ENCODE results near the gene PLPP4.

DNA sequence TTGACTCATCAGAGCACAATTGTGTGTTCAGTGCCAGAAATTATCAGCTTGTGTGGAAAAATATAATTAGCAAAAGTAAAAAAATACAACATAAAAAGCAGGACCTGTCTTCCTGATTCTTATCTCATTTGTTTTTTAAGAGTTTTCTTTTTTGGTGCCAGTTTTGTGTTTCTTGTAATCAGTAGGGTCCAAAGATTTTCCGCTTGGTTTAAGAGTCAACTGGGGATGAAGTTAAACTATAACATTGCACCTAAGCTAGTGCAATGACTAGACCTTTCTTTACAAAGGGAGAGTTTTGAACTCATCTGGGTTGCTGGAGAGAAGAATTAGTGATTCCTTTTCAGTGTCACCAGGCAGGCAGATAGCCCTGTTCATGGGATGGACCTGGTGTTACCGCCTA is 113.4 kb downstream of the PLPP4 start:
- TF ChIP-seq POLR2AphosphoS5 (IDR thresholded peaks at IDR 0.05; ENCODE audit: low read depth) (no peak), GABPA (IDR thresholded peaks at IDR 0.05; ENCODE audit: low read depth) (no peak)
- TF ChIP-seq, protein P1, sequence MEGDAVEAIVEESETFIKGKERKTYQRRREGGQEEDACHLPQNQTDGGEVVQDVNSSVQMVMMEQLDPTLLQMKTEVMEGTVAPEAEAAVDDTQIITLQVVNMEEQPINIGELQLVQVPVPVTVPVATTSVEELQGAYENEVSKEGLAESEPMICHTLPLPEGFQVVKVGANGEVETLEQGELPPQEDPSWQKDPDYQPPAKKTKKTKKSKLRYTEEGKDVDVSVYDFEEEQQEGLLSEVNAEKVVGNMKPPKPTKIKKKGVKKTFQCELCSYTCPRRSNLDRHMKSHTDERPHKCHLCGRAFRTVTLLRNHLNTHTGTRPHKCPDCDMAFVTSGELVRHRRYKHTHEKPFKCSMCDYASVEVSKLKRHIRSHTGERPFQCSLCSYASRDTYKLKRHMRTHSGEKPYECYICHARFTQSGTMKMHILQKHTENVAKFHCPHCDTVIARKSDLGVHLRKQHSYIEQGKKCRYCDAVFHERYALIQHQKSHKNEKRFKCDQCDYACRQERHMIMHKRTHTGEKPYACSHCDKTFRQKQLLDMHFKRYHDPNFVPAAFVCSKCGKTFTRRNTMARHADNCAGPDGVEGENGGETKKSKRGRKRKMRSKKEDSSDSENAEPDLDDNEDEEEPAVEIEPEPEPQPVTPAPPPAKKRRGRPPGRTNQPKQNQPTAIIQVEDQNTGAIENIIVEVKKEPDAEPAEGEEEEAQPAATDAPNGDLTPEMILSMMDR (IDR thresholded peaks at IDR 0.05; ENCODE audit: insufficient read depth, low read length) = no peak
- TF ChIP-seq, protein P2, sequence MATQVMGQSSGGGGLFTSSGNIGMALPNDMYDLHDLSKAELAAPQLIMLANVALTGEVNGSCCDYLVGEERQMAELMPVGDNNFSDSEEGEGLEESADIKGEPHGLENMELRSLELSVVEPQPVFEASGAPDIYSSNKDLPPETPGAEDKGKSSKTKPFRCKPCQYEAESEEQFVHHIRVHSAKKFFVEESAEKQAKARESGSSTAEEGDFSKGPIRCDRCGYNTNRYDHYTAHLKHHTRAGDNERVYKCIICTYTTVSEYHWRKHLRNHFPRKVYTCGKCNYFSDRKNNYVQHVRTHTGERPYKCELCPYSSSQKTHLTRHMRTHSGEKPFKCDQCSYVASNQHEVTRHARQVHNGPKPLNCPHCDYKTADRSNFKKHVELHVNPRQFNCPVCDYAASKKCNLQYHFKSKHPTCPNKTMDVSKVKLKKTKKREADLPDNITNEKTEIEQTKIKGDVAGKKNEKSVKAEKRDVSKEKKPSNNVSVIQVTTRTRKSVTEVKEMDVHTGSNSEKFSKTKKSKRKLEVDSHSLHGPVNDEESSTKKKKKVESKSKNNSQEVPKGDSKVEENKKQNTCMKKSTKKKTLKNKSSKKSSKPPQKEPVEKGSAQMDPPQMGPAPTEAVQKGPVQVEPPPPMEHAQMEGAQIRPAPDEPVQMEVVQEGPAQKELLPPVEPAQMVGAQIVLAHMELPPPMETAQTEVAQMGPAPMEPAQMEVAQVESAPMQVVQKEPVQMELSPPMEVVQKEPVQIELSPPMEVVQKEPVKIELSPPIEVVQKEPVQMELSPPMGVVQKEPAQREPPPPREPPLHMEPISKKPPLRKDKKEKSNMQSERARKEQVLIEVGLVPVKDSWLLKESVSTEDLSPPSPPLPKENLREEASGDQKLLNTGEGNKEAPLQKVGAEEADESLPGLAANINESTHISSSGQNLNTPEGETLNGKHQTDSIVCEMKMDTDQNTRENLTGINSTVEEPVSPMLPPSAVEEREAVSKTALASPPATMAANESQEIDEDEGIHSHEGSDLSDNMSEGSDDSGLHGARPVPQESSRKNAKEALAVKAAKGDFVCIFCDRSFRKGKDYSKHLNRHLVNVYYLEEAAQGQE (IDR thresholded peaks at IDR 0.05; ENCODE audit: insufficient replicate concordance, low read depth) = no peak

Data from HL-60 (cell line).